GM18858 (cell line): ENCODE results near the gene AMOTL2.

ENCODE experiments used
- ATAC-seq: cut with Tn5 transposase; IDR thresholded peaks from one replicate; pipeline ENCODE4 v1.9.1; 2021; ENCODE audit not compliant: unreplicated experiment

Gene AMOTL2

DNA sequence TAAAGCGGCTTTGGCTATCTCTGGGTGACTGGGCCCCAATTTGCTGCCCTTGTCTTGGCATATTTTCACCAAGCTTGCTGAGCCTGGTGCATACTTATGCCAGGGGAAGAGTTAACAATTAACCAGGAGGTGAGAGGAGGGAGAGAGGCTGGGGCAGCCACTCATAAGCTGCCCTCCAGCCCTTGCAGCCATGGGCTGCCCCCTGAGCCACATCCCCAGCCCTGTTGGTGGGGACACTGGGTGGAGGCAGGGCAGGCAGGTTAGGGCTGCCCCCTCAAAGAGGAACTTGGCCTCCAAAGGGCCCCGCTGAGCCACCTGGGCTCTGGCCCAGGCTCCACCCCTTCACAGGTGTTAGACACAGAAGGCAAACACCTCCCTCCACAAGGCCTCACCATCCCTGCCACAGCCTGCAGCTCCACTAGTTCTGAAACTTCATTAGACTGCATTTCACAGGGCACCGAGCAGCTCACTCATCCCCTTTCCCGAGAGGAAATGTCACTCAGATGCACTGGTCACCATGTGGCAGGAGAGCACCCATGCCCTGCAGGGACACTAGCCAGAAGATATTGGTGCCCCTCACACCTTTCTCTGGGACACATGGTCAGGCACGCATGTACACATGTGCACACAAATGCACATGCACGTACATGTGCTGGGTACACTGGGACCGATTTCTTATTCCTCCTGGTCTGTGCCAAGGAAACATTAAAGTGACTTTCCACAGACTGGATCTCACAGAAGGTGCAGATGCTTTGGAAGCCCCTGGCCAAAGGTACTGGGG is 20.2 kb downstream of the AMOTL2 start:
- ATAC-seq: no peak

DNA sequence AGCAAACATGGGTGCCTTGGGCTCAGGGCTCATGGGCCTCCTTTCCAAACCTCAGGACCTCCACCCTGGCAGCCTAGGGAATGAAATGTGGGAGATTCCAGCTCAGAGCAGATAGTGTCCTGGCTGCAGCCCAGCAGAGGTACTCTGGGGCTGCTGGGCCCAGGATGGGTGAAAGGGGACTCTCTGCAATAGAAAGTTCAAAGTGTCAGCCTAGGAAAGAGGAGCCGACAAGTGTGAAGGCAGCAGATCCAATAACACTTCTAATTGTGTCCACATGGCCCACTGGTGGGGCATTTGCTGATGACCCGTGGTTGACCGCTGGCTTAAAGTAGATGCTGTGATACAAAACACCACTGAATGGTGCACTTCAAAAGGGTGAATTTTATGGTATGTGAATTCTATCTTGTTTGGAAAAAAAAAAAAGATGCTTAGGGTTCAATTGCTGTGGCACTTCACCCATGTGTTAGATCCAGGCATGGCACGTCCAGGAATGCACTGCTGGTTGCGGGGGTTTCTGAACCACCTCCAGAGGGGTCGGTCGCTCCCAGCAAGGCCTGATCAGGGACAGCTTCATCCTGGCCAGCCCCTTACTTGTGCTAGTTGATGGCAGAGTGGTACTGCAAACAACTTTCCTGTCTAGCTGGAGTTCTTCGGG is 20.9 kb downstream of the AMOTL2 start:
- ATAC-seq: no peak

DNA sequence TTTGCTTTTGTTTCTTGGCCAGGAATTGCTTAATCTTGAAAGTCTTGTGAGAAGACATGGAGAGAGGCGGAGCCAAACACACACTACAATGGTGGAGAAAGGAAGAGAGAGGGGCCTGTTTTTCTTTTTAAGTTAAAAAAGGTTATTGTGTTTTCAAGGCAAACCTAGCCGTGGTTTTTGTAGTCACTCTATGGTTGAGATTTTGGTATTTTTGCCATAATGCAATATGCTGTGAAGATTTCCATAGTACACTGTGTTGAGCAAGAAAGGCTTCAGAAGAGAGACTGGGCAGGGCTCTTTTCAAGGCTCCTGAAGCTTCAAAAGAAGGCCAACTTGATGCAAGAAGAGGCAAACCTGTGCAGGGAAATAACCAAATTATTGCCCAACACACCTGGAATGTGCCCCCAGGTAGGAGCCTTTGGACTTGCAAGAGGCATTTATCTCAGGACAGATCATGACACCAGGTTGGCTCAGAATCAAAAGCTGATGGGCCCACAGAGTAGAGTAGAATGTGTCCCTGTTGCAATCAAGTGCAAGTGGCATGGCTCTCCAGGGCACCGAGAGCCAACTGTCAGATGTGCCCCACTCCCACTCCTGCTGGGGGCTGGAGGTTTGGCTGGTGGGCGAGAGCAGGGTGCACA is 22.1 kb downstream of the AMOTL2 start:
- ATAC-seq: no peak

DNA sequence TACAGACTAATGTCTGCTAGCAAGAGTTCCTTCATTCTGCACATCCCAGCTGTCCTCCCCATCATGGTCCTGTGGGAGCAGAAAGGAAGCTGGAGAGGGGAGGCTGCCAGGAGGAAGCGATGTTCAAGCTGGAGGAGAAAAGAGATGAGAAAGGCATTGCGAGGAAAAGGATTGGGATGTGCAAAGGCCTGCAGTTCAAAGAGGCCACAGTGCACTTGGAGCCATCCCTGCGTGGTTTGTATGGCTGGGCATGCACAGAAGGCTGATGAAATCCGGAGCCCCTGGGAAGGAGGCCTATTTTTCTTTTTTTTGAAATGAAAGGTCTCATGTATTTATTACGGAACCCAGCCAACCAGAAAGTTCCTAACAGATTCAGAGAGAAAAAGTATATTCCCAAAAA is 22.8 kb downstream of the AMOTL2 start:
- ATAC-seq: no peak

DNA sequence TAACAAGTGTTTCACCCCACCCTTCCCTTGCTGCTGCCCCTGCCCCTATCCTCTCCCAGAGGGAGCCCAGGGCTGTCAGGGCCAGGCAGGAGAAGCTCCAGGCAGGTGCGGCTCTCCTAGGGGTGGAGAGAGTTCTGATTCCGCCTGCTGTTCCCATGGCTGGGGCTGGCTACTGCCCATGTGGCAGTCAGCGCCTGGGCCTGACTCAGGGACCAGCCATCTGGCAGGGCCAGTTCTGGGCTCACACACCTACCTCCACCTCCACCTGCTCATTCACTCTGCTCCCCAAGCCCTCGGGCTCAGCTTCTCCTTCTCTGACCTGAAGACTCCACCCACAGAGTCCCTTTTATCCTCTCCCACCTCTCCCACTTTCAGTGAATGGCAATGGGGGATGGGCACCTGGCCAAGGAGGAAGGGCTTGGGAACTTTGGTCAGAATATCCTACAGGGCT is 23.4 kb downstream of the AMOTL2 start:
- ATAC-seq: no peak

DNA sequence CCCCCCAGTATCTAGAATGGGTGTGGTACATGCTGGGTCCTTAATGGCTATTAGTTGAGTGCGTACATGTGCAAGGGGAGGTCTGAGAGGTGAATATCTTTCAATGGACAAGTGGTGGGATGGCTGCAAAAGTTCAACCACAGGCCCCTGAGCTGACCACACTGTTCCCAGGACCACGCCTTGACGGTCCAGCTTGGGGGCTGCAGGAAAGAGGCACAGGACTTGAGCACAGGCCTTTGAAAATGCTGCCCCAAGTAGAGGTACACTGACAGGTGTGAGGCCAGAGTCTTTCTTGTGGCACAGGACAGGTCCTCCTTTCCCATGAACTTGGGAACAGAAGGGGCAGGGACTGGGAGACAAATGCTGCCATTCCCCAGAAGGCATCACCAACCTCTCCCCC is 24.0 kb downstream of the AMOTL2 start:
- no peak for ATAC-seq

DNA sequence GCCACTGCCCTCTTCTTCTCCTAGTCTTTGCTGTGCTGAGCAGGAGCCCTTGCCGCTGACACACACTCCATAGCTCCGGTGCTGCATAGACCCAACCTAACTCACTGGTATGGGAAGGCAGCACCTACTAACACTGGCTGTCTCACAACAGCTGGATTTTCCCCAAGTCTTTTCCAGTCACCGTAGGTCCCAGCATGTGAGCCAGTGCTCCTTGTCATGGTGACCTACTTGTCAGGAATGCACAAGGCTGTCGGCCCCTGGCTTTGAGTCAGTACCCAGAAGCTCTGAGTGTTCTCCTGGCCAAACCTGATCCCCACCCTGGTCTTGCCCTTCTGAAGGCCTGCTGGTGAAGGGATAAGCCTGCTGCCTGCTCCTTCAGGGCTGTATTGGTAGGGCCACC is 25.7 kb downstream of the AMOTL2 start:
- ATAC-seq: no peak

DNA sequence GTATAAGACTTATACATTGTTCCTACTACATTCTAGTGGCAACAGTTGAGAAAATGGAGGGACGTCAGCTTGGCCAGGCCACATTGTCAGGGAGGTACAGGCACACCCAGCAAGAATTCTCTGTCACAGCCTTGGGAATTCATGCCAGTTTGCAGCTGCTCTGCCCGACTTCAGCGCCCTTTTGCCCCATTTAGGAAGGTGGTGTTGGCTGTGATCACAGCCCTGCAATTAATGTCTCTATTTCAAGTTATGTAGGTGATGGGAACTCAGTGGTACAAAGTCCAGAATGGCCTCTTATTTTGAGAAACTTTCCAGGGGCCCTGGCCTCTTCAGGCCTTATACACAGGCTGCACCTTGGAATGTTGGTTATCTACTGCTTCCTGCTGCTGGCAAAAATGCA is 26.7 kb downstream of the AMOTL2 start:
- ATAC-seq: no peak

DNA sequence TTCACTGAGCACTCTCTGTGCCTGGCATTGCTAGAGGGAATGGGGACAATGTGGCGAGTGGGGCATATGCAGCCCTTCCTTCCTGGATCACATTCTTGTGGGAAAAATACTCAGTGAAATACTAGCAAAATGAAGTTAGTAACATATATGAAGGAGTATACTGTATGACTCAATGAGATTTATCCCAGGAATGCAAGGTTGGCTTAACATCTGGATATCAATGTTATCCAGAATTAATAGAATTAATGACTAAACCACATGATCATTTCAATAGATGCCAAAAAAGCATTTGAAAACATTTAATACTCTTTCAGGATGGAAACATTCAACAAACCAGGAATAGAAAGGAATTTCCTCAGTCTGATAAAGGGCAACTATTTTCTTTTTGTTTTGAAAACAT is 27.5 kb downstream of the AMOTL2 start:
- ATAC-seq: no peak

DNA sequence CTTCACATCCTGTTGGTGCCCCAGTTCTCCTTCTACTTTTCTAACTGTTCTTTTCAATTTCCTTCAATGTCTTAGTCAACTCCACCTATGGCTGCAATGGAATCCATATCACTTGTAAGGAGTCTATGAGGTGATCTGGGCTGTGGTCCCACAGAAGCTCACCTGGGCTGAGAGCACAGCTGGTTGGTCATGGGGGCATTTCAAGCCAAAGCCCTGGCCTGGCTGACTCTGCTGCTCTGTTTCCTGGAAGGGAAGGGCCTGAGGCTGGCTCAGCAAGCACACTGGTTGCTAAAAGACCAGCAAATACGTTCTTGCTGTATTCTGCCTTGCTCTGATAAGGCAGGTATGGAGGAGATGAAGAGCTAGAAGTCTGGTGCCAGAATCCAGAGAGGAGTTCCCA is 29.0 kb downstream of the AMOTL2 start:
- ATAC-seq: no peak

DNA sequence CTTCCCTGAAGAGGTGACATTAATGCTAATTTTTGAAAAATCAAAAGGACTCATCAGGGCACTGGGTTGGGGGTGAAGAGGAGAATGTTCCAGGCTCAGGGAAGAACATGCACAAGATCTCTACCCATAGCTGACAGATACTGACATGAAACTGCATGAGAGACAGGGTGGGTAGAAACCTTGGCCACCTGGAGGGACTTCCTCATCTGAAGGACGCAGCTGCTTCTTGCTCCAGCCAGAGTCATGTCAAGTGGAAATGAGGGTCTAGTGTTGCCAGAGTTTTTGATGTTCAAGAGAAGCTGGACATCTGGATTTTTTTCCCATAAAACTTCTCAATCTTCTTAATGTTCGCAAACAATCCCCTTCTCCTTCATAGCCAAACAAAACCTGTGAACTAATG is 29.7 kb downstream of the AMOTL2 start:
- ATAC-seq: no peak

DNA sequence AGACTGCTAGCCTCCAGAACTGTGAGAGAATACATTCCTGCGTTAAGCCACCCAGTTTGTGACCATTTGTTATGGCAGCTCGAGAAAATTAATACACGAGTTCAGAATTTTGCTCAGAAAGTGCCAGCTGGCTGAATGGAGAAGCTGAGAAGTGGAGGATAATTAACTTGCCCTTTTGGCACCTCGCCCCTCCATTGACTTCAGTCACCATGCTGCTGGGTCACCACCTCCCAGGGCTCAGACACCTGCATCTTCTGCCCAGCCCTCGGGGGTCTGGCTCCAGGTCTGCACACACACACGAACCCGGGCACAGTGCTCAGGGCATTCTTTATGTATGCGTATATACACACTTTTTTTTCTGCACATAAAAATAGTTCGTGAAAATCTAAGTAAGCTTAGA is 32.0 kb downstream of the AMOTL2 start:
- no peak for ATAC-seq

DNA sequence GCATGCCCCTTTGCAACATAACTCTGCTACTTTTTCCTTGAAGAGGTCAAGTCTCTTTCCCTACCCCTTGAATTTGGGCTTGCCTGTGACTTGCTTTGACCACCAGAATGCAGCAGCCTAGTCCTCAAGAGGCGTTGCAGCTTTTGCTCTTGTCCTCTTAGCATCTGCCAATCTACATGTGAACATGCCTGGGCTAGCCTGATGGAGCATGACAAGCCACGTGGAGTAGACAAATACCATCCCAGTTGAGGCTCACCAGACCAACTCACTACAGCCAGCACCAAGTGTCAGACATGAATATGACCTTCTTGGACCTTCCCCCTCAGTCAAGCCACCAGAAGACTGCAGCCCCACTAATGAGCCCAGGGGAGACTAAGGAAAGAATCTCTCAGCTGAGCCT is 32.9 kb downstream of the AMOTL2 start:
- ATAC-seq: no peak

DNA sequence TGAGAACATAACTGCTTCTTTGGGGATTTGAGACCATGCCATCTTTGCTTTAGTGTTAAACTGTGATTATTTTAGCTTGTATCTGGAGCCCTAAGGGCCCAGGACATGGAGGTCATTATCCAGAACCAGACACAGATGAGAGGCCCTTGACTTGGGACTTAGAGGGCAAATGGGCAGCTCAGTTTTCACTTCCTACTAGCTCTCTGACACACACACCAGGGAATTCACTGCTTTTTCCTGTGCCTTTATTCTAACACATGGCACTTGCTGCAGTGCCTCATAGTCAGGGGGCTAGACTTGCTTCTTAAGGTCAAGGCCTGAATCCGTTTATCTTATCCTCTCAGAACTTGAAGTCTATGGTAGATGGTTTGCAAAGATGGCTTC is 33.3 kb downstream of the AMOTL2 start:
- ATAC-seq: no peak

DNA sequence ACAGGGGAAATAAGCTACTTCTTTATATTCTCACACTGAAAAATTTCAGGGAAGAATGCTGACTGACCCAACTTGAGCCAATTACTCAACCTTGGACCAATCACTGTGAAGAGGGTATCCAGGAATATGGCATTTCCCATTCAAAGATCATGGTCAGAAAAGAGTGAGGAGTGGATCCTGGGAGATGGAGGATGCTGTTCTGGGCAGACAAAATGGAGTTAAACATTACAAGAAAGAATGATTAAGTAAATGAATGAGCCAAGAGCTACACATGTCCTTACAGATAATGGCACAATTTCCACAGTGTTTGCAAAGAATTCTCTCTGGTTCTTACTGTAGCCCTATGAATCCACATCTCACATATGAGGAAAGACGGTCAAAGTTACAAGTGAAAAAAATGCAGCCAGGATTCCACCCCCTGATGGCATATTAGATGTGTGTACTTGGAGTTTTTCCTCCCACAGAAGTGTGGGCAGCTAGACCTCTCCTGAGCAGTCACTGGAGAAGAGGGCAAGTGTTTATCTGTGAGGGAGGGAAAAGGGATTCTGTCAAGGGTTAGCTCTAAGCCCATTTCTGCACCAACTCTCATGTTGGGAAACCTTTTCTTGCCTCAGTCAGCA is 33.8 kb downstream of the AMOTL2 start:
- ATAC-seq: no peak

DNA sequence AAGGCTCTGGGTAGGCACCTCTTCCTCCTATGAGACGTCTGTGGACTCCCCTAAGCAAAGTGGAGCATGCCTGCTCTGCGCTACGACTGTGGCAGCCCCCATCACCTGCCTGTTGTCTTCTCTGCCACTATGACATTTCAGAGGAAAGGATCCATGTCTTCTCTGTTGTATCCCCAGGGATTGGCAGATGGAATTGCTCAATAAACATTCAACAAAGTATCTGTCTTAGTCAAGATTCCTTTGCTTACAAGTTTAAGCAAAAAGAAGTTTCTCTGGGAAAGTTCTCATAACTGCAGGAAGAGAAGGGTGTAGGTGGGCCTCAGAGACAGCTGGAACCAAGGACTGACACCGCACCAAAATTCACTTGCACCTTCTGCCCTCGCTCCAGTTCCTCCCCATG is 34.3 kb downstream of the AMOTL2 start:
- no peak for ATAC-seq

DNA sequence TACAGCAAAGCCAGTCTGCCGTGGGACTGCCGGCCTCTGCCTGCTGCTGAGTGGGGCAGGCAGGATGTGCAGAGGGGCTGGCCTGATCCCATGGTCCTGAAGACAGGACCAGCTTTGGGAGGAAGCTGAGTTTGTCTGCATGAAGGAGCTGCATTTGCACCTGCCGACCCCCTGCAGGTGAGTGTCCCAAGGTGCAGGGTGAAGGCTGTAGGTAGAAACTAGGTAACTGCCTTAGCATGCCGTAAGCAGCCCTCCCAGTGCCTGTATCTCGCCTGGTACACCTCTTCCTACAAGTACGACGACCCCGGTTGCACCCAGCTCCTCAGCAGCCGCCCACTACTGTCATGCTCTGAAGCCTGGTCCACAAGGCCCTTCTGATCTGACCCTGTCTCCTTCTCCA is 34.9 kb downstream of the AMOTL2 start:
- no peak for ATAC-seq

DNA sequence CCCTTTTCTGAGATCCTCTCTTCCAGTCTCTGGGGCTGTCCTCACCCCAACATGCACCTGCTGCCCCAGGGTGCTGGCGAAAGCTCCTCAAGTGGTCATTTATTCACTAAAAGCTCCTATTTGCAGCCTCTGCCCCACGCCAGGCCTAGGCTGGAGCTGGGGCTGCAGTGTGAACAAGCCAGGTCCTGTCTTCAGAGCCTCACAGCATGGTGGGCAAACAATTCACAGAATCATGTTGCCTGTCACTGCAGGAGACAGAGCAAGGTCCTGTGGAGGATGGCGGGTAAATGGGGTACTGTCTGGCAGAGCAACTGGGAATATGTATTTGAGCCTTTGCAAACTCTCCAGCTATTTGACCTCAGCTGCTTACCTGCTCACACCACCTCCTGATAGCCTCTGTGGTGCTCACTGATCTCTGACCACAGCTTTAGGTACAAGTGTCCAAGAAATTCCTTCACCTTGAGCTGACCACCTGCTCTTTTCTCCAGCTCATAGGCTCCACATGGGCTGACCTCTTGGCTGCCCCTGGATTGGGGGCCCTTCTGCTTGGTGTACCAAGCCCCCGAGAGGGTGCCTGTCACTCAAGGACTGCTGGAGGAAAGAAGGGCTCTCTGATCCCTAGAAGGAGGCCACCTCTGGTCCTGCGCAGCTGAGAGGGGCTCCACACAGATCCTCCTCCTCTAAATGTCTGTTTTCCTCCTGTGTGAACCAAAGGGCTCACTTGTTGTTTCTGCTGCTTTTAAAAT is 35.6 kb downstream of the AMOTL2 start:
- no peak for ATAC-seq

DNA sequence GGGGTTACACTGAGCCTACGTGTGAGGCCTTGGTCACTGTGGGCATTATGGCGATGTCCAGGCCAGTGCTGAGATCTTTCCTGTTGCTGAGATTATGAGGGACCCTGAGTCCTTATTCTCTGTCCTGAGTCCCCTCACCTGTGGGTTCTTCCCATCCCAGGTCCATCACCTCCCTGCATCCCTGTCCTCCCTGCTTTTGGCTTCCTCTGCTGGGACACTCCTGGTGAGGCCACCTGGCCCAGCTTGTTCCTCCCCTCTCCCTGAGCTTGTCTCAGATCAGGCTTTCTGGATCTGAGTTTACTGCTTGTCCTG is 36.1 kb downstream of the AMOTL2 start:
- ATAC-seq: no peak

DNA sequence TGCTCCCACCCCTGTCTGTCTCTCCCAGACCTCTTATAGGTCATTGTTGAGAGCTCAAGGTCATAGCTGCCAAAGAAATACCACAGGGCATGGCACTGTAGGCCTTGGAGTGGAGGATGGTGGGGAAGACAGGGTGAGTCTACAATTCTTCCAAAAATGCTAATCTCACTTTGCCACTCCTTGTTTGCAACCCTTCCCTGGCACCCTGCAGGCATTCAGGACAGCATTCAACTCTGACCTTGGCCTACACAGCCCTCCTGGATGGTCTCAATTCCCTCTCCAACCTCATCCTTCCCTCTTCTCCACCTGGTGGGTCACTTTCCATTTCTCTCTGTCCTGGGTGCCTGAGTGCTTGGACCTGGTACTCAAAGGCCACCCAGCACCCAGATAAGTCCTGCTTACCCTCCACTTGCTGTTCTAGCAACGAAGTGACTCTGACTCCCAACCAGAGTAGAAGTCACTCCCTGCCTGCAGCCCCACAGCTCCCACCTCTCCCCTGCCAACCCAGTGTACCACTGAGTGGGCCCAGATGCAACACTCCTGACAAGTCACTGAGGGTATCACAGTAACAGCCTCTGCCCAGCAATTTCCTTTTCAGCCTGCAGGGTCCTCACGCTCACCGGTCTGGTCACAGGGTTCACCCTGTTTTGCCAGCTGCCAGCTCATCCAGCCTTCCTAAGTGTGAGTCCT is 36.6 kb downstream of the AMOTL2 start:
- ATAC-seq: no peak

DNA sequence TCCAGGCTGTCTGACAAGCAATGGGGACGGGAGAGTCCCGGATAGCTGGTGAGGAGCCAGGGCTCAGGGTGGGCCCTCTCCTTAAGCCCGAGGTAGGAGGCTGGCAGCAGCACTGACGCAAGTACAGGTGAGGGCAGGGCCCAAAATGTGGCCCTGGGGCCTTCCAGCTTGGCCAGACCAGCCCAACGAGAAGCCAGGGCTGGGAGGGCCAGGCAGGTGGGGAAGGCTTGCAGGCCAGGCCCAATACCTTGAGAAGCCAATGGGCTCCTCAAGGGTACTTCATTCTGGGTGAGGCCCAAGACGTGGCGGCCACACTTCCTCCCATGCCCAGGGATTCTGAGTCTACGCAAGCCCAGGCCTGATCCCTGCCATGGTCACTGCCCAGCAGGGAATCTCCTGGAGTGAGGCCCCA is 37.2 kb downstream of the AMOTL2 start:
- no peak for ATAC-seq
